ENCODE data around the gene SKOR1. TPM values are rescaled to one million over a fixed set of nuclear protein-coding genes. Genes with fewer than 3 reads are reported as not detected.

The SKOR1 gene
- total and polyA plus RNA-seq, 12 donors, result 0.07 to 0.40 (median 0.15) TPM

GRCh38 chr15:67803299-67803698 is 22.0 kb upstream of the SKOR1 start:
- 63 to 70% methylated on average over 3 of the region's 3 CpGs for WGBS, 2 donors
- no peak overlapping the region for H3K4me3 ChIP-seq
- H3K4me1 ChIP-seq, result peaks cover 0 to 22% (median 0%) of the 10 kb centered on the region in 9 donors
- peaks cover 0 to 13% (median 0%) of the 10 kb centered on the region in 9 donors for H3K36me3 ChIP-seq
- intact Hi-C loops (cut with DNase I), result no loop called here
- H3K9me3 ChIP-seq, result no peaks in the 10 kb centered on the region
- DNase-seq, result no peak
- H3K27me3 ChIP-seq, result no peaks in the 10 kb centered on the region
- peak in 2 of 8 donors; percentile 35 to 53 for ATAC-seq
- TF ChIP-seq CTCF (IDR thresholded peaks at IDR 0.05), result no peak
- no peak overlapping the region for H3K27ac ChIP-seq

GRCh38 chr15:67803996-67804843 is 21.1 kb upstream of the SKOR1 start:
- intact Hi-C loops (cut with DNase I), result no loop called here
- Histone ChIP-seq H3K27me3 (no peaks in the 10 kb centered on the region), H3K9me3 (no peaks in the 10 kb centered on the region), H3K4me1 (peaks cover 0 to 22% (median 0%) of the 10 kb centered on the region in 9 donors), H3K36me3 (peaks cover 0 to 19% (median 0%) of the 10 kb centered on the region in 9 donors), H3K4me3 (no peak overlapping the region), H3K27ac (no peak overlapping the region)
- no peak for DNase-seq
- ATAC-seq, result peak in 2 of 8 donors; percentile 23 to 43
- no peak for TF ChIP-seq CTCF (IDR thresholded peaks at IDR 0.05)
- 72 to 73% methylated on average over 27 of the region's 27 CpGs for WGBS, 2 donors

GRCh38 chr15:67805008-67805665 is 20.2 kb upstream of the SKOR1 start:
- intact Hi-C loops (cut with DNase I), result no loop called here
- 82 to 87% methylated on average over 17 of the region's 17 CpGs for WGBS, 2 donors

More at GRCh38 chr15:67805008-67805665, 20.2 kb upstream of the SKOR1 start:
- no peak for TF ChIP-seq CTCF (IDR thresholded peaks at IDR 0.05)
- no peak for DNase-seq
- no peaks in the 10 kb centered on the region for H3K9me3 ChIP-seq
- no peaks in the 10 kb centered on the region for H3K27me3 ChIP-seq
- H3K4me3 ChIP-seq, result no peak overlapping the region
- peaks cover 0 to 24% (median 0%) of the 10 kb centered on the region in 9 donors for H3K36me3 ChIP-seq
- H3K27ac ChIP-seq, result no peak overlapping the region
- ATAC-seq, result peak in 1 of 8 donors; percentile 21
- peaks cover 0 to 22% (median 0%) of the 10 kb centered on the region in 9 donors for H3K4me1 ChIP-seq

Data from heart right ventricle (tissue), 16 donors.